Measurements from ENCODE around the gene TSEN34.

TSEN34 gene

GRCh38 chr19:54191011-54191810 is at the start of gene TSEN34:
TSEN34 (plus strand) TSS chr19:54191308; CDS start chr19:54191365, 57 bp downstream.
- DNase-seq: peak in 1 of 2 donors; percentile 89

- DNase-seq: no peak
Measured at GRCh38 chr19:54141356-54141755, 49.8 kb upstream of the TSEN34 start.

- no peak for DNase-seq
Measured at GRCh38 chr19:54142166-54142780, 48.8 kb upstream of the TSEN34 start.

GRCh38 chr19:54145541-54146158 is 45.5 kb upstream of the TSEN34 start:
- DNase-seq: no peak

DNA sequence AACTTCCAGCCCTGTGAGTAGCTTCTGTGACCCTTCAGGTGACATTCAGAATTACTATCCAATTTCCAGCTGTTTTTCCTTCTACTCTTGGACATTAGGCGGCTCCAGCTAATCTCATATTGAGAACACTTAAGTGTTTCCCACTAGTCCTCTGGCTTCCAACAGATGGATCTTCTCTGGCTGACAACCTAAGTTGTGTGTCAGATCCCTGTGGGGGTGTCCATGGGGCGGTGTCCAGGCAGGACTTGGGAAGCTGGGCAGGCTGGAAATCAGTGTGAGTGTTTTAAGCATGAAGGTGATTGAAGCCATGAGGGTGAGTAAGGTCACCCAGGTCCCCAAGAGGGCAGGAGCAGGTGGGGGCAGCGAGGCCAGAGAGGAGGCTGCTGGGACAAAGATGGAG is 43.4 kb upstream of the TSEN34 start:
- no peak for DNase-seq

DNA sequence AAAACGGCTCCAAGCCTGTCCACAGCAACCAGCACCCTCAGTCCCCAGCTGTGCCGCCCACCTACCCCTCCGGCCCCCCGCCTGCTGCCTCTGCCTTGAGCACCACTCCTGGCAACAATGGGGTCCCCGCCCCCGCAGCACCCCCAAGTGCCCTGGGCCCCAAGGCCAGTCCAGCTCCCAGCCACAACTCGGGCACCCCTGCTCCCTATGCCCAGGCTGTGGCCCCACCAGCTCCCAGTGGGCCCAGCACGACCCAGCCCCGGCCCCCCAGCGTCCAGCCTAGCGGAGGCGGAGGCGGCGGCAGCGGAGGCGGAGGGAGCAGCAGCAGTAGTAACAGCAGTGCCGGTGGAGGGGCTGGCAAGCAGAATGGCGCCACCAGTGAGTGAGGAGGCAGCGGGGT is 43.0 kb upstream of the TSEN34 start:
- DNase-seq: no peak

DNA sequence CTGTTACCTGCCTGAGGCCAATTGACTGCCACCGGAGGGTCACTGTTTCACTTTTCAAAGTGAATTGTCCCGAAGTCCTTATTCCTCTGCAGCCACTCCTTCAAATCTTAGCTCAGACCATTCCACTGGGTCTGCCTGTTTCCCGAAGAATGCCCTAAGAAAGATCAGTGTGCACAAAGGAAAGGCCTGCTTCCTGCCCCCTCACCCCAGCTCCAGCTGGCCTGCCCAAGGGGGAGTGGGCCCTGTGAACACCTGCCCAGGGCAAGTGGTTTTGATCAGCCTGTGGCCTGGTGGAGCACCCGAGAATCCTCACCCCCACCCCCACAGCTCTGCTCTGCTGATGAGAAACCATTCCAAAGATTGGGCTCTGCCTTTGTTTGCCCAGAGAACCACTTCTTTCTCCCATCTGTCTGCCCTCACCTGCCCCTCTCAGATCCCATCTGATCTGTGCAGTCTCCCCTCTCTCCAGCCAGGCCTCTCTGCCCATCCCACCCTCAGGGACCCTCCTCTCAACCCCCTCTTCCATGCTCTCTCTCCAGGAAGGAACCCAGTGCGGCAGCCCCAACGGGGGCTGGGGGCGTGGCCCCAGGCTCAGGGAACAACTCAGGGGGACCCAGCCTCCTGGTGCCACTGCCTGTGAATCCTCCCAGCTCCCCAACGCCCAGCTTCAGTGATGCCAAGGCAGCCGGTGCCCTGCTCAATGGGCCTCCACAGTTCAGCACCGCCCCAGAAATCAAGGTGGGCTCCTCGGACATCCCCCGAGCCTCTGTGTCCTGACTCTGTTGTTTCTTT is 41.9 kb upstream of the TSEN34 start:
- DNase-seq: no peak

- no peak for DNase-seq
Measured at GRCh38 chr19:54151362-54152035, 39.6 kb upstream of the TSEN34 start.

DNA sequence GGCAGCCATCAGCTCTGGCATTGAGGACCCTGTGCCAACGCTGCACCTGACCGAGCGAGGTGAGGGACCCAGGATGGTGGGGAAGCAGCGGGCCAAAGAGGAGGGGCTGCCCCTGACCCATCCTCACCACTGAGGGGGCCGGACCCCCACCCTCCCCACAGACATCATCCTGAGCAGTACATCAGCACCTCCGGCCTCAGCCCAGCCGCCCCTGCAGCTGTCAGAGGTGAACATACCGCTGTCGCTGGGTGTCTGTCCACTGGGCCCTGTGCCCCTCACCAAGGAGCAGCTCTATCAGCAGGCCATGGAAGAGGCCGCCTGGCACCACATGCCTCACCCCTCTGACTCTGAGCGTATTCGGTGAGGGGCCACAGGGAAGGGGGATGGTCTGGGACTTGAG is 38.8 kb upstream of the TSEN34 start:
- no peak for DNase-seq

- DNase-seq: no peak
Measured at GRCh38 chr19:54152878-54153524, 38.1 kb upstream of the TSEN34 start.

DNA sequence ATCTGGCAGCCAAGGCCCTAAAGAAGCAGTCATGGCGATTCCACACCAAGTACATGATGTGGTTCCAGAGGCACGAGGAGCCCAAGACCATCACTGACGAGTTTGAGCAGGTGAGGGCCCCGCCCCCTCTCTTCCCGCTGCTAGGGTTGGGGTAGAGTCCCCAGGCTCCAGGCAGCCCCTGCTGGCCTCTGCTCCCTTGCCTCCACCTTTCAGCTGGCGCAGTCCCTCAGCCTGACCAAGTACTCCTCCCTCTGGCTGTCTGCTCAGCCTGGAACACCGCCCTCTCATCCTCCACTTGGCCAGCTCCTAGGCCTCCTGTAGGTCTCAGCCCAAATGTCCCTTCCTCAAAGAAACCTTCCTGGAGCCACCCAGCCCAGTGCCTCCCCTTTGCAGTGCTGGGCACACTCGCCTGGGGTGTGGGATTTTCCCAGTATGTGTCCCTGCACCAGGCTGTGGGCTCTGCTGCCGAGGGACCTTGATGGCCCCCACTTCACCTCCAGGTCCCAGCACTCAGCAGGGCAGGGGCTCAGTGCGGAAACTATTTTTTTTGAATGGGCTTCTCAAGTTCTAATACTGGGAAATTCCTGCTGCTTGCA is 37.3 kb upstream of the TSEN34 start:
- no peak for DNase-seq

GRCh38 chr19:54154603-54155345 is 36.3 kb upstream of the TSEN34 start:
- DNase-seq: no peak

- no peak for DNase-seq
Measured at GRCh38 chr19:54155694-54156093, 35.4 kb upstream of the TSEN34 start.

- DNase-seq: no peak
Measured at GRCh38 chr19:54156490-54156889, 34.6 kb upstream of the TSEN34 start.

DNA sequence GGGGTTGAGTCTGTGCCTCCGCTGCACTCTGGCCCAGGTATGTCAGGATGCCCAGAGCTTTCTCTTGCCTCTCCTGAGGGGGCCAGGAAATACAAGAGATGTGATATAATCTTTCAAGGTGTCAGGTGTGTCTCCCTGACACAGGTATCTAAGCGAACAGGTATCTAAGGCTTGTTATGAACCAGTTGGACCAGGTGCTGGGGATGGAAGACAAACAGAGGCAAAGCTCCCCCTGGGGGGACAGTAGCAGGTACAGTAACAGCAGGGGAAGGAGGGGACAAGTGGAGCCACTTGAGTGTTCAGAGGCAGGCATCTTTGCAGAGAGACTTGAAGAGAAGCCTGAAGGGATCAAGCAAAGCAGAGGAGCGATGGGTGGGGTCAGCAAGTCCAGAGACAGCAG is 34.2 kb upstream of the TSEN34 start:
- no peak for DNase-seq

DNA sequence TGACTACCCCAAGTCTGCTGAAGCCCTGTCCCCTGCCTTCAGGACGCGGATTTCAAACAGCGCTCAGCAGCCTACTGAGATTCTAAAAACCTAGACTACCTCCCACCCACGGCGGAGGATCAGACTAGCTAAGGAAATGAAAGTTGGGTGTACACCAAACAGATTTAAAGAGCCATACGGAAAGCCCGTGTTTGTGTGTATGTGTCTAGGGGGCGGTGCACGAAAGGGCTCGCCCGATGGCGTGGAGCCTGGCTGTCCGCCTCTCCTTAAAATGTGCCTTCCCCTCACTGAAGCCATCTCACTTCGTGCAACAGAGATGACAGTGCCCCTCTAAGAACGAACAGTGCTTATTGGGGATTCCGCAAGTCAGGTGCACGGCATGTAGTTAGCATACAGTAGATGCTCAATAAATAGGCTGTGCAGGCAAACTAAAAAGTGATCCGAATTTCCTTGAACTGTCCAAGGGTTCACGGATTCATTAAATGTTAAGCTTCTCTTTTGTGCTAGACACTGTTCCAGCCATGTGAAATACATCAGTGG is 32.2 kb upstream of the TSEN34 start:
- no peak for DNase-seq

DNA sequence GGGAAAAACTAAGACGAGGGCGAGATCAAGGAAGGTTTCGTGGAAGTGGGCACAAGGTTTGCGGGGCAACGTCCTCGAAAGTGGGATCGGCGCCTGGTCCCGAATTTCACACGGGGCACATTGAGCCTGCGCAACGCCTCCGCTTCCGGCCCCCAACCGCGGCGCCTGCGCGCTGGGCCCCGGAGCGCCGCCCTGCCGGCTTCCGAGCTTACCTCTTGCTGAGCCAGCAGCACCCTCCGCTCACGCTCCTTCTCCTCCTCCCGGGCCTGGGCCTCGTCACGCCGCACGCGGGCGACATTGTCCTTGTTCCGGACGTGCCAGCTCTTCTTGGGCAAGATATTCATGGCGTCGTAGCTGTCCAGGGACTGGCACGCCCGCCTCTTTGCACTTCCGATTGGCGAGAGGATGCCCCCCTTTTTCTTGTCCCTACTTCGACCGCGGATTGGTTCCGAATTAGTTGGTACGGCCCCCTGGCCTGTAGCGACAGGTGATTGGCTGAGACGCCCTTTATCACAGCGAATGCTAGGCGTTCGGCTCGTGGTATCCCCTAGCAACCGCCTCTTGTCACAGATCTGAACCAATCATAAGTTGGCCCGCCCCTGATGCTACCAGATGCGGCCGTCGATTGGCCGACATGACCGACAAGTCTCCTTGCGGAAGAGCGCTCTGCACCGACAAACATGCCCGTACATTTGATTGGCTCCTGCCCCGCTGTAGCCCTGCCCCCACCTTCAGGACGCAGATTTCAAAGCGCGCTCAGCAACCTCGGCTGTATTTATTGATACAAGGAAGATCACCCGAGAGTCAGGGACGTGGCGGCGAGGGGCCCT is 31.5 kb upstream of the TSEN34 start, which contains the start of gene LENG1:
Gene LENG1, minus strand, starts transcription at position 370 of the 830 bp plus-strand sequence. Its CDS starts 26 bp downstream, at position 344.
- DNase-seq: peak; percentile 89 to 100

GRCh38 chr19:54160182-54160811 is 30.8 kb upstream of the TSEN34 start:
- no peak for DNase-seq

GRCh38 chr19:54160854-54161253 is 30.3 kb upstream of the TSEN34 start:
- no peak for DNase-seq
